GM12878 (cell line): ENCODE measurements around the gene OMP. TPM values are rescaled to one million over a fixed set of nuclear protein-coding genes. Genes with fewer than 3 reads are reported as not detected.

Source experiments
- BRCA1 ChIP-seq: IDR thresholded peaks from 2 replicates; pipeline ENCODE4 v1.6.1; 2011; ENCODE audit warnings: low read depth, low read length, improper control_type of control experiment
- CBFB ChIP-seq: IDR thresholded peaks from 2 replicates; pipeline ENCODE4 v1.6.1; 2016; ENCODE audit warnings: antibody characterized with exemption, low read depth
- CEBPB ChIP-seq, 2 experiments: fragments of 150-350 bp in 1 of 2; IDR thresholded peaks; 2 replicates each; pipeline ENCODE4 v1.6.1; 2012 to 2014; ENCODE audit warnings: low read depth in 2 of 2, low read length in 2 of 2, borderline replicate concordance in 1 of 2, inconsistent platforms in 1 of 2
- CHD4 ChIP-seq: fragments of 200-600 bp; sonication (generic); IDR thresholded peaks from 2 replicates; pipeline ENCODE4 v1.6.1; 2016; ENCODE audit warnings: mild to moderate bottlenecking
- CREM ChIP-seq: IDR thresholded peaks from 2 replicates; pipeline ENCODE4 v1.6.1; 2014; ENCODE audit warnings: antibody characterized with exemption, low read depth
- DPF2 ChIP-seq: fragments of 450-650 bp; IDR thresholded peaks from 2 replicates; pipeline ENCODE4 v1.6.1; 2017; ENCODE audit warnings: mild to moderate bottlenecking
- E2F4 ChIP-seq: IDR thresholded peaks from 2 replicates; pipeline ENCODE4 v1.6.1; 2012; ENCODE audit warnings: low read depth, low read length, improper control_type of control experiment
- EP300 ChIP-seq, 2 experiments: fragments of 150-350 bp in 1 of 2; IDR thresholded peaks; 2 replicates each; pipeline ENCODE4 v1.6.1; 2011 to 2012; ENCODE audit warnings: low read depth in 2 of 2, low read length in 2 of 2, borderline replicate concordance in 1 of 2, improper control_type of control experiment in 1 of 2, inconsistent platforms in 1 of 2; ENCODE audit not compliant: control insufficient read depth in 1 of 2
- HSF1 ChIP-seq: fragments of 150-350 bp; IDR thresholded peaks from 2 replicates; pipeline ENCODE4 v1.6.1; 2014; ENCODE audit warnings: mild to moderate bottlenecking, low read depth, low read length
- MTA3 ChIP-seq: IDR thresholded peaks from 2 replicates; pipeline ENCODE4 v1.6.1; 2012; ENCODE audit warnings: low read length, inconsistent platforms, borderline replicate concordance
- NFYB ChIP-seq: IDR thresholded peaks from 2 replicates; pipeline ENCODE4 v1.6.1; 2011; ENCODE audit warnings: low read depth, mild to moderate bottlenecking, low read length, improper control_type of control experiment, moderate library complexity; ENCODE audit not compliant: insufficient read depth
- PKNOX1 ChIP-seq: fragments of 450-650 bp; IDR thresholded peaks from 2 replicates; pipeline ENCODE4 v1.6.1; 2016; ENCODE audit warnings: mild to moderate bottlenecking
- POU2F2 ChIP-seq: IDR thresholded peaks from 3 replicates; pipeline ENCODE4 v1.6.1; 2011; ENCODE audit warnings: low read depth, mild to moderate bottlenecking, low read length, borderline replicate concordance
- RB1 ChIP-seq: fragments of 450-650 bp; formaldehyde crosslinking; IDR thresholded peaks from 2 replicates; pipeline ENCODE4 v1.6.1; 2017; ENCODE audit warnings: mild to moderate bottlenecking, borderline replicate concordance
- RELA ChIP-seq: fragments of 450-650 bp; IDR thresholded peaks from 2 replicates; pipeline ENCODE4 v1.8.0; 2014; ENCODE audit warnings: borderline replicate concordance; ENCODE audit not compliant: partially characterized antibody
- SMC3 ChIP-seq: IDR thresholded peaks from 2 replicates; pipeline ENCODE4 v1.6.1; 2011; ENCODE audit warnings: low read length, improper control_type of control experiment, borderline replicate concordance
- TBL1XR1 ChIP-seq: IDR thresholded peaks from 2 replicates; pipeline ENCODE4 v1.6.1; 2012; ENCODE audit warnings: low read depth, low read length, improper control_type of control experiment
- TCF7 ChIP-seq: IDR thresholded peaks from 2 replicates; pipeline ENCODE4 v1.6.1; 2014; ENCODE audit warnings: antibody characterized with exemption, borderline replicate concordance
- YBX1 ChIP-seq: fragments of 450-650 bp; IDR thresholded peaks from 2 replicates; pipeline ENCODE4 v1.6.1; 2016; ENCODE audit warnings: antibody characterized with exemption
- ZNF384 ChIP-seq: IDR thresholded peaks from 2 replicates; pipeline ENCODE4 v1.6.1; 2012; ENCODE audit warnings: low read depth, mild to moderate bottlenecking, low read length, improper control_type of control experiment, borderline replicate concordance
- ZNF622 ChIP-seq: fragments of 450-650 bp; IDR thresholded peaks from 2 replicates; pipeline ENCODE4 v1.6.1; 2017; ENCODE audit warnings: mild to moderate bottlenecking, inconsistent platforms
- polyA plus RNA-seq, 11 experiments: library from polyadenylated mRNA; depleted of rRNA in 4 of 11; unstranded in 6 of 11; stranded (reverse) in 5 of 11; fragments of >200 nt; fragmentation: Nextera tagmentation in 4 of 11; fragmentation: Illumina TruSeq in 1 of 11; extraction: Ambion mirVana in 4 of 11; extraction: Trizol in 1 of 11; gene quantifications; 1 replicate in 1 of 11; 2 replicates in 10 of 11; pipeline versions ENCODE4 v1.2.1 to v1.2.3, GENCODE V29; 2011 to 2016; ENCODE audit warnings: inconsistent platforms in 2 of 11, missing spikeins in 2 of 11, low read depth in 1 of 11
- total RNA-seq, 4 experiments: library from RNA; depleted of rRNA in 3 of 4; stranded (reverse); fragments of >200 nt in 3 of 4; fragmentation: Illumina TruSeq in 1 of 4; extraction: Trizol in 1 of 4; gene quantifications; 2 replicates each; pipeline versions ENCODE4 v1.2.1 to v1.2.3, GENCODE V29; 2013 to 2021
- TF ChIP-seq, protein P1 (sequence below): fragments of 450-650 bp; IDR thresholded peaks from 2 replicates; pipeline ENCODE4 v1.6.1; 2017; ENCODE audit warnings: mild to moderate bottlenecking, moderate library complexity

Gene OMP
- total and polyA plus RNA-seq, 10 of the 15 experiments (the other 5 are each of a cell fraction or from before 2014, with no cell fraction given) = not detected

- no peak for TF ChIP-seq PKNOX1
- no peak for TF ChIP-seq E2F4
- no peak for TF ChIP-seq NFYB
- no peak for TF ChIP-seq CBFB
- peak; percentile 28 for TF ChIP-seq RELA
- TF ChIP-seq MTA3 = no peak
- TF ChIP-seq SMC3 = no peak
- TF ChIP-seq CEBPB (IDR thresholded peaks at IDR 0.05; ENCODE audit: borderline replicate concordance in 1 of 2, low read depth in 2 of 2, low read length in 2 of 2) = no peak
- TF ChIP-seq YBX1 = no peak
- no peak for TF ChIP-seq BRCA1
- TF ChIP-seq ZNF622 = no peak
- TF ChIP-seq HSF1 = no peak
- TF ChIP-seq EP300 (IDR thresholded peaks at IDR 0.05; ENCODE audit: borderline replicate concordance in 1 of 2, control insufficient read depth in 1 of 2, low read depth in 2 of 2, low read length in 2 of 2) = no peak
- no peak for TF ChIP-seq ZNF384
- no peak for TF ChIP-seq TCF7
- TF ChIP-seq TBL1XR1 = no peak
- TF ChIP-seq CHD4 = no peak
- TF ChIP-seq, protein P1, sequence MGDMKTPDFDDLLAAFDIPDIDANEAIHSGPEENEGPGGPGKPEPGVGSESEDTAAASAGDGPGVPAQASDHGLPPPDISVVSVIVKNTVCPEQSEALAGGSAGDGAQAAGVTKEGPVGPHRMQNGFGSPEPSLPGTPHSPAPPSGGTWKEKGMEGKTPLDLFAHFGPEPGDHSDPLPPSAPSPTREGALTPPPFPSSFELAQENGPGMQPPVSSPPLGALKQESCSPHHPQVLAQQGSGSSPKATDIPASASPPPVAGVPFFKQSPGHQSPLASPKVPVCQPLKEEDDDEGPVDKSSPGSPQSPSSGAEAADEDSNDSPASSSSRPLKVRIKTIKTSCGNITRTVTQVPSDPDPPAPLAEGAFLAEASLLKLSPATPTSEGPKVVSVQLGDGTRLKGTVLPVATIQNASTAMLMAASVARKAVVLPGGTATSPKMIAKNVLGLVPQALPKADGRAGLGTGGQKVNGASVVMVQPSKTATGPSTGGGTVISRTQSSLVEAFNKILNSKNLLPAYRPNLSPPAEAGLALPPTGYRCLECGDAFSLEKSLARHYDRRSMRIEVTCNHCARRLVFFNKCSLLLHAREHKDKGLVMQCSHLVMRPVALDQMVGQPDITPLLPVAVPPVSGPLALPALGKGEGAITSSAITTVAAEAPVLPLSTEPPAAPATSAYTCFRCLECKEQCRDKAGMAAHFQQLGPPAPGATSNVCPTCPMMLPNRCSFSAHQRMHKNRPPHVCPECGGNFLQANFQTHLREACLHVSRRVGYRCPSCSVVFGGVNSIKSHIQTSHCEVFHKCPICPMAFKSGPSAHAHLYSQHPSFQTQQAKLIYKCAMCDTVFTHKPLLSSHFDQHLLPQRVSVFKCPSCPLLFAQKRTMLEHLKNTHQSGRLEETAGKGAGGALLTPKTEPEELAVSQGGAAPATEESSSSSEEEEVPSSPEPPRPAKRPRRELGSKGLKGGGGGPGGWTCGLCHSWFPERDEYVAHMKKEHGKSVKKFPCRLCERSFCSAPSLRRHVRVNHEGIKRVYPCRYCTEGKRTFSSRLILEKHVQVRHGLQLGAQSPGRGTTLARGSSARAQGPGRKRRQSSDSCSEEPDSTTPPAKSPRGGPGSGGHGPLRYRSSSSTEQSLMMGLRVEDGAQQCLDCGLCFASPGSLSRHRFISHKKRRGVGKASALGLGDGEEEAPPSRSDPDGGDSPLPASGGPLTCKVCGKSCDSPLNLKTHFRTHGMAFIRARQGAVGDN = 0 out of 2 replicates have a peak, but pooled peaks have one; percentile 25
- peak; percentile 51 for TF ChIP-seq DPF2
- no peak for TF ChIP-seq POU2F2
- TF ChIP-seq CREM = no peak
- peak; percentile 40; the same call in 1 of the 2 replicates for TF ChIP-seq RB1
These were observed 36.2 kb upstream of the OMP start, which contains the start of gene CAPN5 (continued) for GRCh38 chr11:77066229-77067042.
